IMR-90 (cell line): ENCODE data around the gene EMD. TPM values are rescaled to one million over a fixed set of nuclear protein-coding genes. Genes with fewer than 3 reads are reported as not detected.

Source experiments
- ATAC-seq: fragments of 200-7000 bp; cut with Tn5 transposase; 2 replicates; pipeline ENCODE4 v1.9.1; 2020; ENCODE audit warnings: low read depth, mild to moderate bottlenecking, moderate library complexity
- Bru-seq: library from RNA; stranded (reverse); fragments of 400-500 nt; gene quantifications from one replicate; lab custom pipeline; 2021; lab: Mats Ljungman, UMichigan
- BruChase-seq, 2 experiments: library from RNA; stranded (reverse); fragments of 400-500 nt; gene quantifications; one replicate each; lab custom pipeline; 2021; lab: Mats Ljungman, UMichigan
- BruUV-seq: library from RNA; stranded (reverse); fragments of 400-500 nt; replicated peaks from 2 replicates; lab custom pipeline; 2021; lab: Mats Ljungman, UMichigan
- CTCF ChIA-PET: fragments of 300-600 bp; formaldehyde crosslinking; extraction: SDS; loops from one replicate; lab custom pipeline; 2021; ENCODE audit warnings: antibody characterized with exemption; lab: Yijun Ruan, JAX
- POLR2A ChIA-PET: fragments of 300-600 bp; sonication (Branson Sonifier 250); formaldehyde crosslinking; loops from one replicate; lab custom pipeline; 2022; ENCODE audit warnings: antibody characterized with exemption; ENCODE audit not compliant: unreplicated experiment; lab: Charles Lee
- DNase-seq: peaks from one replicate; pipeline ENCODE4 v3.0.0; 2013
- H2AFZ ChIP-seq: replicated peaks from 2 replicates; pipeline ENCODE3; 2013; ENCODE audit warnings: low read length, mild to moderate bottlenecking; ENCODE audit not compliant: poor library complexity
- H2AK5ac ChIP-seq: 2 replicates; pipeline ENCODE4 v1.6.1; 2013; ENCODE audit warnings: low read depth, low read length, inconsistent platforms
- H2AK9ac ChIP-seq: replicated peaks from 2 replicates; pipeline ENCODE3; 2013; ENCODE audit warnings: mild to moderate bottlenecking, low read depth, low read length, moderate library complexity; ENCODE audit not compliant: poor library complexity
- H2BK120ac ChIP-seq: 2 replicates; pipeline ENCODE4 v1.6.1; 2013; ENCODE audit warnings: low read depth, low read length, inconsistent platforms
- H2BK15ac ChIP-seq: 3 replicates; pipeline ENCODE4 v1.6.1; 2013; ENCODE audit warnings: low read depth, low read length, inconsistent platforms
- H2BK20ac ChIP-seq: 2 replicates; pipeline ENCODE4 v1.6.1; 2013; ENCODE audit warnings: low read depth, mild to moderate bottlenecking, inconsistent platforms, low read length, moderate library complexity
- H2BK5ac ChIP-seq: 2 replicates; pipeline ENCODE4 v1.6.1; 2013; ENCODE audit warnings: mild to moderate bottlenecking, low read depth, low read length, inconsistent platforms; ENCODE audit not compliant: poor library complexity, severe bottlenecking
- H3K14ac ChIP-seq: replicated peaks from 2 replicates; pipeline ENCODE4 v1.6.1; 2013; ENCODE audit warnings: low read depth, low read length, inconsistent platforms
- H3K18ac ChIP-seq: 2 replicates; pipeline ENCODE4 v1.6.1; 2013; ENCODE audit warnings: low read depth, low read length, control low read depth
- H3K23ac ChIP-seq: 2 replicates; pipeline ENCODE4 v1.6.1; 2013; ENCODE audit warnings: low read depth, low read length, inconsistent platforms
- H3K27ac ChIP-seq: 2 replicates; pipeline ENCODE4 v1.5.1; 2013; ENCODE audit warnings: mild to moderate bottlenecking, control low read depth, low read length; ENCODE audit not compliant: insufficient read depth
- H3K27me3 ChIP-seq: 2 replicates; pipeline ENCODE4 v1.6.1; 2013; ENCODE audit warnings: low read length; ENCODE audit not compliant: control insufficient read depth, insufficient read depth
- H3K36me3 ChIP-seq: 2 replicates; pipeline ENCODE4 v1.6.1; 2013; ENCODE audit warnings: low read length, mixed read lengths; ENCODE audit not compliant: control insufficient read depth, insufficient read depth
- H3K4ac ChIP-seq: 2 replicates; pipeline ENCODE4 v1.6.1; 2013; ENCODE audit warnings: low read depth, low read length, inconsistent platforms
- H3K4me1 ChIP-seq: 2 replicates; pipeline ENCODE4 v1.6.1; 2013; ENCODE audit warnings: low read length, mixed read lengths; ENCODE audit not compliant: control insufficient read depth, insufficient read depth
- H3K4me2 ChIP-seq: 2 replicates; pipeline ENCODE4 v1.6.1; 2013; ENCODE audit warnings: low read depth, mild to moderate bottlenecking, control low read depth, low read length, moderate library complexity
- H3K4me3 ChIP-seq: 2 replicates; pipeline ENCODE4 v1.5.1; 2013; ENCODE audit warnings: low read depth, mild to moderate bottlenecking, control low read depth, low read length, moderate library complexity; ENCODE audit not compliant: insufficient read depth
- H3K56ac ChIP-seq: 2 replicates; pipeline ENCODE4 v1.6.1; 2013; ENCODE audit warnings: low read length, inconsistent platforms; ENCODE audit not compliant: insufficient read depth; ENCODE audit errors: extremely low read depth
- H3K79me1 ChIP-seq, 2 experiments: 2 replicates each; pipeline ENCODE4 v1.6.1; 2013; ENCODE audit warnings: low read length in 2 of 2, inconsistent platforms in 1 of 2, low read depth in 1 of 2
- H3K9ac ChIP-seq: 2 replicates; pipeline ENCODE4 v1.6.1; 2013; ENCODE audit warnings: low read depth, low read length, control low read depth
- H3K9me1 ChIP-seq: 2 replicates; pipeline ENCODE4 v1.6.1; 2013; ENCODE audit warnings: low read length, inconsistent platforms; ENCODE audit not compliant: insufficient read depth
- H3K9me3 ChIP-seq: 2 replicates; pipeline ENCODE4 v1.6.1; 2013; ENCODE audit warnings: low read length; ENCODE audit not compliant: control insufficient read depth, insufficient read depth
- H4K20me1 ChIP-seq: 2 replicates; pipeline ENCODE4 v1.6.1; 2013; ENCODE audit warnings: low read length, inconsistent platforms; ENCODE audit not compliant: insufficient read depth
- H4K5ac ChIP-seq: 2 replicates; pipeline ENCODE4 v1.6.1; 2013; ENCODE audit warnings: mild to moderate bottlenecking, low read depth, low read length, control low read depth
- H4K8ac ChIP-seq, 2 experiments: 2 replicates each; pipeline ENCODE4 v1.6.1; 2013; ENCODE audit warnings: low read depth in 2 of 2, low read length in 2 of 2, control low read depth in 1 of 2, inconsistent platforms in 1 of 2
- H4K91ac ChIP-seq: 2 replicates; pipeline ENCODE4 v1.6.1; 2013; ENCODE audit warnings: low read depth, low read length, inconsistent platforms; ENCODE audit not compliant: insufficient read depth
- BHLHE40 ChIP-seq: fragments of 150-350 bp; IDR thresholded peaks from 2 replicates; pipeline ENCODE4 v1.6.1; 2016; ENCODE audit warnings: mild to moderate bottlenecking, low read depth, low read length
- CEBPB ChIP-seq: IDR thresholded peaks from 2 replicates; pipeline ENCODE4 v1.6.1; 2012; ENCODE audit warnings: low read depth, low read length, improper control_type of control experiment
- CHD1 ChIP-seq: IDR thresholded peaks from 2 replicates; pipeline ENCODE4 v1.6.1; 2012; ENCODE audit warnings: low read depth, low read length, improper control_type of control experiment
- MAFK ChIP-seq: IDR thresholded peaks from 2 replicates; pipeline ENCODE4 v1.6.1; 2012; ENCODE audit warnings: low read depth, low read length, improper control_type of control experiment
- MAZ ChIP-seq: IDR thresholded peaks from 2 replicates; pipeline ENCODE4 v1.6.1; 2012; ENCODE audit warnings: low read depth, mild to moderate bottlenecking, low read length, improper control_type of control experiment, moderate library complexity, borderline replicate concordance
- MXI1 ChIP-seq: IDR thresholded peaks from 2 replicates; pipeline ENCODE4 v1.6.1; 2012; ENCODE audit warnings: low read depth, mild to moderate bottlenecking, low read length, moderate library complexity, borderline replicate concordance
- POLR2A ChIP-seq: IDR thresholded peaks from 2 replicates; pipeline ENCODE4 v1.6.1; 2012; ENCODE audit warnings: mild to moderate bottlenecking, low read depth, low read length
- SMC3 ChIP-seq: fragments of 150-350 bp; IDR thresholded peaks from 2 replicates; pipeline ENCODE4 v1.6.1; 2016; ENCODE audit warnings: low read depth, mild to moderate bottlenecking, antibody characterized with exemption, low read length, moderate library complexity
- WGBS, 2 experiments: methylation state at CpG; one replicate each; pipeline versions ENCODE4 v1.1.5 to v1.1.7; 2013; ENCODE audit warnings: missing lambda C conversion rate in 2 of 2; ENCODE audit not compliant: insufficient read length in 1 of 2; ENCODE audit errors: extremely low coverage in 2 of 2; 5-methylcytosine and 5-hydroxymethylcytosine counted together
- dilution Hi-C: fragments of 300-500 bp; cut with HindIII; formaldehyde crosslinking; loops from one replicate; pipeline ENCODE4 v1.14.3; 2018; ENCODE audit warnings: low sequenced_read_pairs; ENCODE audit not compliant: unreplicated experiment
- in situ Hi-C: fragments of 300-500 bp; cut with MboI; formaldehyde crosslinking; loops from 3 replicates; pipeline ENCODE4 v1.14.3; 2019; ENCODE audit warnings: low sequenced_read_pairs, inconsistent platforms, mixed read lengths
- intact Hi-C: fragments of 100-400 bp; cut with micrococcal nuclease; formaldehyde crosslinking; loops from 2 replicates; pipeline ENCODE4 v1.10.0; 2022
- long read RNA-seq: library from polyadenylated mRNA; unstranded; transcript quantifications from one replicate; pipeline ENCODE4 v2.0.0, GENCODE V29; 2021; ENCODE audit not compliant: unreplicated experiment
- polyA plus RNA-seq, 3 experiments: library from polyadenylated mRNA; depleted of rRNA; stranded (reverse); fragments of >200 nt; gene quantifications; 2 replicates each; pipeline ENCODE4 v1.2.3, GENCODE V29; 2012; ENCODE audit warnings: low replicate concordance in 1 of 3
- total RNA-seq: library from RNA; depleted of rRNA; stranded (reverse); fragments of >200 nt; gene quantifications from 2 replicates; pipeline ENCODE4 v1.2.3, GENCODE V29; 2012; rRNA removed

Gene EMD
- 9.9 and 11.4 TPM in 2 replicates for total RNA-seq
- polyA plus RNA-seq (2012; rRNA removed) = 68.8 and 80.6 TPM in 2 replicates
- polyA plus RNA-seq (2012; cell fraction: cytosol; rRNA removed) = 53.8 and 120 TPM in 2 replicates
- polyA plus RNA-seq (2012; cell fraction: nucleus; rRNA removed; ENCODE audit: low replicate concordance) = 118 and 134 TPM in 2 replicates
- Bru-seq, nascent RNA = percentile 78 among the genes with signal in this experiment
- BruChase-seq, experiment 1, labeled RNA remaining after a 6-hour chase = percentile 90 among the genes with signal in this experiment
- percentile 77 among the genes with signal in this experiment for BruChase-seq, experiment 2, labeled RNA remaining after a 2-hour chase
- long read RNA-seq, transcript EMD-202 (6 exons, 1,379 nt) = major isoform, 17 of 25 reads
- long read RNA-seq, partial matches to known transcripts = 0 of 25 reads
- long read RNA-seq, other reads (novel, unspliced or antisense) = 8 of 25 reads

GRCh38 chrX:154378799-154379568 is at the start of gene EMD:
Gene EMD, plus strand, starts transcription at chrX:154379295. Its CDS starts 190 bp downstream, at chrX:154379485.
- no peaks in the 10 kb centered on the region for H3K9me3 ChIP-seq
- intact Hi-C loops (no loop called here), dilution Hi-C loops (no loop called here), in situ Hi-C loops (no loop called here)
- H3K4me2 ChIP-seq = peak within 1 kb of the TSS; percentile 89
- POLR2A ChIA-PET = interaction anchor here (0.5 to 0.8 kb wide), 6 partner anchors 8 to 786 kb away, joined by 3 to 7 read pairs (median 3); no protein-coding TSS in a partner anchor
- peak within 1 kb of the TSS; percentile 34; the same call in 1 of the 2 replicates for H3K18ac ChIP-seq
- H3K4me3 ChIP-seq = peak within 1 kb of the TSS; percentile 96
- no peaks in the 10 kb centered on the region for H3K27me3 ChIP-seq
- peaks cover 13% of the 10 kb centered on the region for H3K4me1 ChIP-seq
- peak within 1 kb of the TSS; percentile 66 to 76 for H4K8ac ChIP-seq
- peak within 1 kb of the TSS; percentile 97 for H2AK9ac ChIP-seq
- H3K14ac ChIP-seq = peak within 1 kb of the TSS; percentile 79
- no peak within 1 kb of the TSS for H2BK15ac ChIP-seq
- no peak within 1 kb of the TSS for H2BK120ac ChIP-seq
- TF ChIP-seq MAFK (no peak), SMC3 (no peak), CHD1 (0 out of 2 replicates have a peak, but pooled peaks have one; percentile 61), POLR2A (peak; percentile 88), MAZ (peak; percentile 75; the same call in 1 of the 2 replicates), CEBPB (no peak), MXI1 (no peak), BHLHE40 (peak; percentile 76; the same call in 1 of the 2 replicates)
- peak within 1 kb of the TSS; percentile 91 for H3K23ac ChIP-seq
- H3K56ac ChIP-seq = peak within 1 kb of the TSS; percentile 52
- H2BK20ac ChIP-seq = no peak within 1 kb of the TSS
- H3K9ac ChIP-seq = peak within 1 kb of the TSS; percentile 94
- DNase-seq (peak; percentile 96), ATAC-seq (peak; percentile 78)
- H4K5ac ChIP-seq = 0 out of 2 replicates have a peak within 1 kb of the TSS, but pooled peaks have one; percentile 30
- peak within 1 kb of the TSS; percentile 42 for H4K91ac ChIP-seq
- peaks cover 11% of the 10 kb centered on the region; the same call in 1 of the 2 replicates for H3K36me3 ChIP-seq
- 38% methylated on average over 89 of the region's 103 CpGs; no CpG with 5 or more reads in 1 of the 2 experiments for WGBS, 2 experiments
- H3K79me1 ChIP-seq = peaks cover 0 to 31% of the 10 kb centered on the region in 2 experiments; a peak in 3 of 4 replicates
- H2AK5ac ChIP-seq = peak within 1 kb of the TSS; percentile 49
- no TSS peak for BruUV-seq
- H3K9me1 ChIP-seq = 0 out of 2 replicates have a peak, but pooled peaks cover 5% of the 10 kb centered on the region
- H3K4ac ChIP-seq = peak within 1 kb of the TSS; percentile 86
- H4K20me1 ChIP-seq = peaks cover 17% of the 10 kb centered on the region
- CTCF ChIA-PET = no interaction called here
- H3K27ac ChIP-seq = peak within 1 kb of the TSS; percentile 94
- peak within 1 kb of the TSS; percentile 86 for H2BK5ac ChIP-seq
- H2AFZ ChIP-seq = peak within 1 kb of the TSS; percentile 79
